Amygdala (tissue), 56 donors: ENCODE measurements around the gene EFHC1.

Source experiments
- DNase-seq, 56 donors: peaks; one replicate each; lab custom pipeline; 2025; lab: John Stamatoyannopoulos, UW

The EFHC1 gene

DNA sequence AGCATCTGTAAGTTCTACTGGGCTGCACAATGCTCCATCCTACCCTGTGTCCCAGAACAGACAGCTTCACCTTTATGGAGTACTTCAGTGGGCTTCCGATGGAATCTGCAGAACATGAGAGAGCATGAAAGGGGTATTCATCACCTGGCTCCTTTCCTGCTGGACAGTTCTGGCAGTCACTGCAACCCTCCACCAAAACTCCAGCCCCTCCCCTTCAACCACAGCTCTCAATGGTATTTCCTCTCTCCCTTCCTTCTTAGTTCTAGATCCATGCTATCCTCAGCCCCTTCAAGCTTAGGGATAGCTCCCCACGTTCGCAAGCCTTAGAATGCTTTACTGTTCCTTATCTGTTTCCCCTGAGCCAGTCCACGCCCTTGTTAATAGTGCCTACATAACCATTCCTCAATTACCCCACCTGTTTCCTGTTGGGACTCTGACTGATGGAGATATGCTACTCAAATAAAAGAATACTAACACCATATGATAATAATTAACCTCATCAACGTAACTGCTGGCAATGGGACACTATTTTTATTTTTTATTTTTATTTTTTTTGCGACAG is 130.0 kb downstream of the EFHC1 start:
- DNase-seq, result no peak

DNA sequence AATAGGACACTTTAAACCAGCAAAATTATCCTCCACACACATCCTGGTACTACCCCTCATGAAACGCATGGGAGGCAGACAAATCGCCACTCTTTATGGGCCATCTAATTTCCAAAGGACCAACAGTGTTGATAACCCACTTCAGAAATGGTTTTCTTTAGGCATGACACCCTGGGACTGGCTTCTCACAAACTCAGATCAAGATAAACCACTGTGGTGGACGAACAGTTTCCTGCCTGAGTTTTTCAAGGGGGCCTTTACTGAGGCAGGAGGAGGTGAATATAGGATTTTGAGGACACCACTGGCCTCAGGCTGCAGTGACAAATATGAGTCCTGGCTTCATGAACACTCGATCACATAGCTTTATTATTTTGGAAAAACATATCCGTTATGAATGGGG is 130.7 kb downstream of the EFHC1 start:
- no peak for DNase-seq

DNA sequence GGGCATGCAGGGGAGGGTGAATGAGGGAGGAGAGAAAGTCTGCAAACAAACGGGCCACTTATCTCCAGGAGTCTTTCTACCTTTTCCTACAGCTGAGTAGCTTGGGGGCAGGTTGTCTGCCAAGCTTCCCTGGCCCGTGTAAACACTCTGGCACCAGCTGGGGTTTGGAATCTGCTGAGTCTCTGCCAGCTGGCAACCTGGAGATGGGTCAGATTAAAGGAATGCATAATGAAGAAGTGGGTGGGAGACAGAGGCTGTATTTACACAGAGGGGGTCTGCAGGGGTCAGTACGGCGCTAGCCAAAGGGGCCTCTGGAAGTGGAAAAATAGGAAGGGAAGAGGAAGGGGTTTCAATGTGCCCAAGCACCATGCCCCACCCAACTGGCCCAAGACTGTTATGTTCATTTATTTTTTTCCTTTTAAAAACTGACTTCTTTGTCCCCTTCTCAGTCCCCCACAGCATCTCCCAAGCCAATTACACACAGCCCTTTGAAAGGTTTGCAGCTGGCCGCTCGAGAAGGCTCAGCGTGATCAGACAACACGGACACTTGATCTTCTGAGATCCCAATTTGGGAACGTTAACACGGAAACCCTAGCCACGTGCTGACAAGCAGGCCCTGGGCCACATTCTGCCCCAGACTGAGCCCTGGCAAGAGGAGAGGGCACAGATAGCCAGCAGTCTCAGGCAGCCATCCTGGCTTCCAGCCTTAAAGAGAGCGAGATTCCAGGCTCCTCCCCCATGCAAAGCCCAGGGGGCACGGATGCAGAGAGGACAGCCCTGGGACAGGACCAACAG is 131.5 kb downstream of the EFHC1 start:
- peak in 25 of 56 donors; percentile 2 to 48 (median 15) for DNase-seq

DNA sequence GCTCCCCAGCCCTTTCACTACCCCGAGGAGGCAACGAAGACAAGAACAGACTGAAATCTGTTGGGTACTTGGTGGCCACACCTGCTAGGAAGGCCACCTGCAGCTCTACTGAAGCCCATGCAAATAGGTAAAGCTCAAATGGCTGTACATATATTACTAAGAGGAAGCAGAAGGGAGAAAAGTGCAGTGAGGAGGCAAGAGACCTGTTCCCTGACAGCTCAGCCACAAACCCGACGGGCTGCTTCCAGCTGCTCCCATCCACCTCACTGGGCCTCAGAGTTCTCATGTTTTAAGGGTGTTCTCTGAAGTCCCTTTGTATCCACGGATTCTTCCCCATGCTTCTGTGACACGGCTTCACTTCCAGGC is 132.1 kb downstream of the EFHC1 start:
- DNase-seq, result no peak

DNA sequence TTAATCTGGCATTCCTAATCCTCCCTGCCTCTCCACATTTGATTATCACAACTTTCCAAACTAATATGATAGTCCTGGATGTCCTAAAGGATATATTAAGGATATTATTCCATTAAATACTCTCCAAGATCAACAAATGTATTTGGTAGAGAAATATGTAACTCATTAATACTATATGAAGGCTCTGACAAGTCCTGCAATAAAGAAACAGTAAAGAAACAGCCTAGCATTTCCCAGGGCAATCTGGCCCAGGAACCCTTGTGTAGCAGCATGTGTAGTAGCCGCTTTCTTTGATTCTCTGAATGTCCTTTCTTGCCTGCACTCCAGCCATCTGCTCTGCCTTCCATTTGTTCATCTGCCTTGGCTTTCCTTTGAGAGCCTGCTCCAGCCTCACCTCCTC is 133.0 kb downstream of the EFHC1 start:
- no peak for DNase-seq

DNA sequence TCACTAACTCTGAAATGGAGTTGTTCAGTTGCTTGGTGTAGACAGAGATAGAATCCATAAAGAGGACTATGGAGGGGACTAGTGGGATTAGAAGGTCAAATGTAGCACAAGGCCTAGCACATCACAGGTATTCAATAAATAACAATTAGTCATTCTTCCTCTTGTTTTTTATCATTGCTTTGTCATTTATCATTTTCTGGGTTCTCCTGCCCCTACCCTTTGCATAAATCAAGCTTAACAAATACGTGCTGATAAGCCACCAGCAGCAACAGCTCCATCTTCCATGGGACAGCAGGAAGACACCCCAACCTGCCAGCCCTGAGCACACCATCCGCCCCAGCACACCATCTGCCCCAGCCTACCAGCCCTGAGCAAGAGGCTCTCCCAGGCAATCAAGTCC is 133.6 kb downstream of the EFHC1 start:
- no peak for DNase-seq

DNA sequence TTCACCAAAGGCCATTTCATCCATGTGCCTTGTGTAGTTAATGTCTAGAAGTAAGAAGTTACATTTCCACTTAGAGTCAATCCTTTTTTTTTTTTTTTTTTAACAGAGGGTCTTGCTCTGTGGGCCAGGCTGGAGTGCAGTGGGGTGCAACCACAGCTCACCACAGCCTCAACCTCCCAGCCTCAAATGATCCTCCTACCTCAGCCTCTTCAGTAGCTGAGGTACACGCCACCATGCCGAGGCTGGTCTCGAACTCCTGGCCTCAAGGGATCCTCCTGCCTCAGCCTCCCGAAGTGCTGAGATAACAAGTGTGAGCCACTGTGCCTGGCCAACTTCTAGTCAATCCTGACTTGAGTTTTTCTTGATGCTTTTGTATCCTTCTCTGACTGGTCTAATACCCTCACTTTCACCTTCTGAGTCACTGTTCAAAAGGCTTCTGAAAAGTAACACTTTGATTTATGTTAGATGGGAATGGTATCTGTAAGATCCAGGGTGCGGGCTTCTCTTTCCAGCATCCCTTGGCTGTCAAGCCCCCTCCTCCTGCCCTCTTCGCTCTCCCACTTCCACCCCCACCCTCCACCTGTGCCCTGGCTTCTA is 134.6 kb downstream of the EFHC1 start:
- DNase-seq, result no peak

DNA sequence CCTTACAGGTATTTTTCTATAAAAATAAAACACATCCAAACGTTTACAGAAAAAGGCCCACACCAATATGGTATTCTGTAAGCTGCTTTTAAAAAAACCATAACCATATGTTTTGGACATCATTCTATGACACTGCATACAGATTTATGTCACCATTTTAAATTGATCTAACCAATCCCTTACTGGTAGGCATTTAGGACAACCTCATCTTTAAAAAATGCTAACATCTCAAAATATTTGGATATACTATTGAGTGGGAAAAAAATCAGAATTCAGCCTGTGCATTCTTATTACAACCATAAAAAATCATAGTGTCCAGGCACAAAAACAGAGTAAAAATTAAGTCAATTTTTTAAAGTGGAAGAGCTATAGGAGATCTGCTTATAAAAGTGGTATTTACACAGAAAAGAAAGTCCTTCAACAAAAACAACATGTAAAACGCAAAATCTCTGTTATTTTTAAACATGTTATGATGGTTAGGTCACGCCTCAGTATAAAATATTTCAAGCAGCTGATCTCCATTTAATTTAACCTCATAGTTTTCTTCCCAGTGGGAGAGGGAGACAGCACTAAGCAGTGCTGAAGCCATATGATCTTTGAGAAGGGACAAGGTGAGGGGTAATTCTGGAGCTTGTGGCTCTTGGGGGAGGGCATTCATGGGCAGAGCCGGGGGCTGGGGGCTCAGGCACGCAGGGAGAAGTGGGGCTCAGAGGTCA is 135.5 kb downstream of the EFHC1 start:
- DNase-seq, result no peak

DNA sequence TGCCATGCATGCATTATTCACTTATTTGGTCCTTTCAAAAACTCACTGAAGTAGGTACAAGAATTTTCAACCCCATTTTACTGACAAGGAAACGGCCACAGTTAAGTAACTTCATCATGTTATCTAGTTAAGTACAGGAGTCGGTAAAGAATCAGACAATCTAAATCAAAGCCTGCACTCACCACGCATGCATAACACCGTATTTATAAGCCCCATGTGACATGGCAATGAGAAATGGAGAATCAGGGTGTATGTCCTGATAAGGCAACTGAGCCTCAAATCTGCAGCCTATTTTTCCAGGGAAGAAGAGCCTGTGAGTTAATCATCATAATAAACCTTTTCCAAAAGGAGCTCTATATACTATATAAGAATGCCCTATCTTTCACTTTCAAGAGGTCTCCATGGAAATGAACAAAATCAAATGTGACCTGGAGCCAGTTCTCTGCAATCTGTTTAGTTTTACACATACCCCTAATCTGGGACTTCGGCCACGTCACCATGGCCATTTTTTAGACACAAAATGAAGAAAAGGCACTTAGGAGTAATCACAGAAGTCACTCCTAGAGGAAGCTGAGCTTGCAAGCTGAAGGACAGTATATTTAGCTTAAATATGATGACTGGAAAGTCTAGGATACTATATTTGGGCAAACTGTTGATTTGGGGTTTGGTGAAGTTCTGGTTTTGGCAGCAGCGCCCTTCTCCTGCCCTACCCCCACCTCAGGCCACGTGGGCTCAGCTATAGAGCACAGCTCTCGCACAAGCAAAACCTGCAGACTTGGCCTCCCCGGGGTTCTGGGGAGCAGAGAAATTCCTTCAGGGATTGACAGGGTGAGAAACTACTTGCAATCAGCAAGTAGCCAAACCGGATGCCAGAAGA is 137.5 kb downstream of the EFHC1 start:
- DNase-seq, result no peak

DNA sequence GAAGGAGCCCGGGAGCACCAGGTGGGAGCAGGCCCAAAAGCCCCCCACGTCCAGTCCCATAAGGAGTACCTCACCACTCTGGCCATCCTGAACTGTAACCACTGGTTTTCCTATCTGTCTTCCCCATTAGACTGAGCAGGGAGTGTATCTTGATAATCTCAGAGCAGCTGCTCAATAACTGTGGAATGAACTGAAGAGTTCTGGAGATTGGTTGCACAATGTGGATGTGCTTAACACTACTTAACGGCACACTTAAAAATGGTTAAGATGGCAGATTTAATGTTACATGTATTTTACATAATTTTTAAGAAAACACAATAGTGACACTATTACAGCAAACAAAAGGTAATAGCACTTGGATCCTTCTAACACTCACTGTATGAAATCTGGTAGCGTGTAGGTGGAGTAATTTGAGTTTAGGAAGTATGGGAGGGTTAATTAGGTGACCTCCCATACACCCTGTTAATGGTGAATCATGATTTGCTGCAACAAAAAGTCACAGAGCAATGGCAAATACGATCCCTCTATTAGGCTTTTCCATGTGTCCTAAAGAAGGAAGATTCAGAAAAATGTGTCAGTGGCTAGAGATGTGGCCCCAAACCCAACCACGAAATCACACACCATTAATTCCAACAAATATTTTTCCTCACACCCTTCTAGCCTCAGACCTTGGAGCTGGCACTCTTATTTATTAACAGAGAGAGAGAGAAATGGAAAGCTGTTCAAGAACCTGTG is 138.3 kb downstream of the EFHC1 start:
- no peak for DNase-seq

DNA sequence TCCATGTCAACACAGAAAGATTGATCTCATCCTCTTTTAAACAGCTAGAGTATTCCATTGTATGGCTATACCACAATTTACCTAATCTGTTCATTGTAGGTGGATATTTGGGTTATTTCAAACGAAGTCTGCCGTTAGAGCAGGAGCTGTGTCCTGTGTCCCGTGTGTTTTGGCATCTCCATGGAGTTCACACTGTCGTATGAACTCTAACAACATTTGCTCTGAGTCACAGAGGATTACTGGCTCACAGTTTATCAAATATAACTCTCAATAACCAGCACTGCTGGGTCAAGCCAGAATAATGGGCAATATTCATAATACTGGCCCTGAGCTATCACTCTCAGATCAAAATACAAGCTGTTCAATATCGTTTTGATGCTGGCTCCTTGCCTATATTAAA is 140.3 kb downstream of the EFHC1 start:
- no peak for DNase-seq

DNA sequence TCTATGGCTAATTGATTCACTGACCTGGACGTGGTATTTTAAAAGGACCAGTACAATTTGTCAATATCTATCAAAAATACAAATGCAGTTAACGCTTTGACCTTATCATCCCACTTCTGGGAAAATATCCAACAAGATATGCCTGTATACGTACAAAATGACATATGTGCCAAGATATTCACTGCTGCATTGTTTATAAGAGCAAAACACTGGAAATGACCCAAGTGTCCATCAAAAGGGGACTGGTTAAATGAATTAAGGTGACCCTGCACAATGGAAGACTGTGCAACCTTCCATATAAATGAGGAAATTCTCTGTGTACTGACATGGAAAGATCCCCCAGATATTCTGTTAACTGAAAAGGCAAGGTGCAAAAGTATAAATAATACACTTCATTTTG is 142.8 kb downstream of the EFHC1 start:
- DNase-seq, result no peak

DNA sequence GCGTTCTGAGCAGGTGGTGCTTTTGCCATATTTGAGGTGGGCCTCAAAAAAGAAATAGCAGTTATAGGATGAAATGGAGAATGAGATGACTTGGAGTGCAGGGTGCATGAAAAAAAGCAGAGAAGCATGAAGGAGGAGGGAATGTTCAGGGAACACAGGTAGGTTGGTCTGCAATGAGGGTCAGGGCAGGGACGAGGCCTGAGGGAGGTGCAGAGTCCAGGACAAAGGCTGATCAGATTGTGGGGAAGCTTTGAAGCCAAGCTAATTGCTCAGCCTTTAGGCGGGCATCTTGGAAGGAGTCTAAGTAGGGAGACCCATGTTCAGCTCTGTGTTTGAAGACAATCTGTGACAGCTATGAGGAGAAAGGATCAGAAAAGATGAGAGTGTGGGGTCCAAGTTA is 144.7 kb downstream of the EFHC1 start:
- no peak for DNase-seq

DNA sequence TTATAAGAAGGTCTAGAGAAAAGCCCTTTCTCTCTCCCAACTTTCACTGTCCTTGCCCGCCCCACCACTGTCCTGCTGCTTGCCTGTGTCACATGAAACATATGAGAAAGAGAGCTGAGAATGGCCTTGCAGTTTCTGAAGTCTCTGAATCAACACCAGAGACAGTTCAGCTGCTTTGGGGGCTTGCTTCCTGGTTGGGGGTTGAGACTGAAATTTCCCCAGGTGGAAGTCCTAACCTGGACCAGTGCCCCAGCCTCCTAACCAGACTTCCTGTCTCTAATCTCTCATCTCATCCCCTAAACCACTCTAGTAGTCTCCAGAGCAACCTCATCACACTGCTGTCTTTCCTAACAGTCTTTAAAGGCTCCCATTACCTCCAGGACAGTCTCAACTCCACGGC is 146.1 kb downstream of the EFHC1 start:
- DNase-seq, result no peak

DNA sequence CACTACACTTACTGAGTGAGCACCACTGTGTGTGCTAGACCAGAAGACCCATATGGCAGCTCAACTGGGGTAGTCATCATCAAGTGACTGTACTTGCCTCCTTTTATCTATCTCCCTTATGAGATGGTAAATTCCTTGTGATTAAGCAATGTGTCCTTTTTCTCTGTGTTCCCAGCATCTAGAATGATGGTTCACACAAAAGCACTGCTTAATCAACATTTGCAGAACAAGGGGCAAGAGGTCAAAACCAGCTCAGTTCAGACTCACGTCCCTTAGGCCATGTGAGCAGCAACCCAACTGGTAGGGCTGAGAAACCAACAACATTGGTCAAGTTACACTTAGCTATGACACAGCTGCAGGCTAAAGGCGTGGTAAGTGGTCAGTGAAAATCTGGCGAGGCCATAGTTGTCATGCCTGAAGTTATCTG is 146.7 kb downstream of the EFHC1 start:
- DNase-seq, result no peak

DNA sequence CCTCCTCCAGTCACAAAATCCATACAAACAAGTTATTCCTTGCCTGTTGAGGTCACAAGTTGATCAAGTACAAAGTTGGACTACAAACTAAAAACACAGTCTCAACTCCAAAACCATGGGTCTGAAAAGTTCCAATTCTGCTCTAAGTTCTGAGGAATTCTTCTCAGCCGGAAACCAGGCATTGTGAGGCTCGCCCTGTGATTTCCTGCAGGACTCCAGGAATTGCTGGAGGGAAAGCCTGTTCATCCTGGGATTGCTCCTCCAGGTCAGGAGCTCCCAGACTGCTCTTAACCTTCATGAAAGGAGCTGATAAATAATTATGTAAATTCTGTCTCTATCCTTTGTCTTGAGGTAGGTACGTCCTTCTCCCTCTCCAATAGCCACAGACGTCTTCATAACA is 148.2 kb downstream of the EFHC1 start:
- DNase-seq, result no peak

DNA sequence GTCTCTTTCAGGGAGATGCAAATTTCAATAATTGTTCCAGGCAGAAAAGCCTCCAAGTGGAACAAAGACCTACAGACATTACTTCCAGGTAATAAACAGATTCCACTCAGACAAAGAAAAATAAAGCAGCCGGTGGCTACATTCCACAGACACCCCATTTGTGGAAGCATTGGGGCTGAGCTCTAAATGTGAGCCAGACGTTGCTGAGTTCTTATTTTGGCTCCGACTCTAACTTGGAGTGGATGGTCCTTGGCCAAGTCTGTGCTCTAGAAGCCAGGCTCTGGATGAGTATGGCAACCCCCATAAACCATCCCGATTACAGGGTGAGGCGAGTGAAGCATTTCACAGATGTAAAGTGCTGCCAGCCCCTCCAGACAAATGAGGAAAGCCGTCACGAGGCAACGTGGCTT is 150.2 kb downstream of the EFHC1 start:
- no peak for DNase-seq

DNA sequence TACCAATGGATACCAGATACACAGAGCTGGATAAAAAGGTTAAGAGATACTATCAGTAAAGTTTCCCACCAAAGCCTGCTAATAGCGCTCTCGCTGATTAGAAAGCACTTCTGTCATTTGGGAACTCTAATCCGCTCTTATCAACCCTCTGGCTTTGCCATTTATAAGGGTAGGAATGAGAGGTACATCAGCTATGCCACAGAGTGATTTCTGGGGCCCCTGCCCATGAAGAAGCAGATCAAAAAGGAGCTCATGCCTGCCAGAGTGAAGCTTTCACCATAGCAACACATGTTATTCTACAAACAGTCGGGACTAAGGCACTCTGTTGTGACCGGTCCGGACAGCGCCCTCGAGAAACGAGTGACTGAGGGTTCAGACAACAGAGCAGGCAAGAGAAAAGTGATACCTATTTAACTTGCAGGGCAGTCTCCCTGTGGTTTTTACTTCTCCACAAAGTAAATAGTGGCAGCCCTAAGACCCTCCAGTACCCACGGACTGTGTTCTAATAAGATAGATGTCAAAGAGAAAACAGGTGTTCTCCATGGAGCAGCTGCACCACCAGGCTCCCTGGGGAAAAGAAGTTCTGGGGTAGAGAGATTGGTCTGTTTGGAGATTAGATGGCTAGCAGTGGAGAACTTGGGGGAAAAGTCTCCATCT is 151.1 kb downstream of the EFHC1 start:
- no peak for DNase-seq

DNA sequence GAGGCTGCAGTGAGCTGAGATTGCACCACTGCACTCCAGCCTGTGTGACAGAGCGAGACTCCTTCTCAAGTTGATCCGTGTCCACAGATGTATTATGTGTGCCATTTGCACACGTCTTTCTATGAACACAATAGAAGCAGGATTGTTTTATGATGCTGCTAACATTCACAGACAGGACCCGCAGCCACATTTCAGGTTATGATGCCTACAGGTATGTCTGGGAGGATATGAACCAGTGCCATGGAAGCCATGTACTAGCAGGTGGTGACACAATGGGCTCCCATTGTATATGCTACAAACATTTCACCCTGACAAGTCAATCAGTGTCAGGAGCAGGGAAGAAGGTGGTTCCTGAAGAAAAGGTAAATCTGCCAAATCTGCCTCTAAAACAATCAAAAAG is 152.4 kb downstream of the EFHC1 start:
- DNase-seq, result no peak
